Ishikawa (cell line): ENCODE data around the gene SLC13A5.

Source experiments
- CEBPB ChIP-seq: IDR thresholded peaks from 2 replicates; pipeline ENCODE4 v1.6.1; 2012
- EGR1 ChIP-seq: IDR thresholded peaks from 2 replicates; pipeline ENCODE4 v1.6.1; 2012
- EP300 ChIP-seq: IDR thresholded peaks from 2 replicates; pipeline ENCODE4 v1.6.1; 2012; ENCODE audit warnings: borderline replicate concordance
- MAX ChIP-seq: IDR thresholded peaks from 2 replicates; pipeline ENCODE4 v1.6.1; 2012
- TAF1 ChIP-seq: IDR thresholded peaks from 2 replicates; pipeline ENCODE4 v1.6.1; 2012; ENCODE audit warnings: low read depth, mild to moderate bottlenecking
- TCF12 ChIP-seq: IDR thresholded peaks from 2 replicates; pipeline ENCODE4 v1.6.1; 2012; ENCODE audit warnings: low read depth
- TEAD4 ChIP-seq: IDR thresholded peaks from 2 replicates; pipeline ENCODE4 v1.6.1; 2012
- ZBTB7A ChIP-seq: IDR thresholded peaks from 2 replicates; pipeline ENCODE4 v1.6.1; 2012; ENCODE audit warnings: low read depth
- TF ChIP-seq, protein P1 (sequence below): IDR thresholded peaks from 2 replicates; pipeline ENCODE4 v1.6.1; 2012; ENCODE audit warnings: low read depth, mild to moderate bottlenecking

- TF ChIP-seq CEBPB, result no peak
- no peak for TF ChIP-seq ZBTB7A
- no peak for TF ChIP-seq MAX
- TF ChIP-seq EGR1, result no peak
- no peak for TF ChIP-seq TCF12
- TF ChIP-seq TAF1, result no peak
- TF ChIP-seq, protein P1, sequence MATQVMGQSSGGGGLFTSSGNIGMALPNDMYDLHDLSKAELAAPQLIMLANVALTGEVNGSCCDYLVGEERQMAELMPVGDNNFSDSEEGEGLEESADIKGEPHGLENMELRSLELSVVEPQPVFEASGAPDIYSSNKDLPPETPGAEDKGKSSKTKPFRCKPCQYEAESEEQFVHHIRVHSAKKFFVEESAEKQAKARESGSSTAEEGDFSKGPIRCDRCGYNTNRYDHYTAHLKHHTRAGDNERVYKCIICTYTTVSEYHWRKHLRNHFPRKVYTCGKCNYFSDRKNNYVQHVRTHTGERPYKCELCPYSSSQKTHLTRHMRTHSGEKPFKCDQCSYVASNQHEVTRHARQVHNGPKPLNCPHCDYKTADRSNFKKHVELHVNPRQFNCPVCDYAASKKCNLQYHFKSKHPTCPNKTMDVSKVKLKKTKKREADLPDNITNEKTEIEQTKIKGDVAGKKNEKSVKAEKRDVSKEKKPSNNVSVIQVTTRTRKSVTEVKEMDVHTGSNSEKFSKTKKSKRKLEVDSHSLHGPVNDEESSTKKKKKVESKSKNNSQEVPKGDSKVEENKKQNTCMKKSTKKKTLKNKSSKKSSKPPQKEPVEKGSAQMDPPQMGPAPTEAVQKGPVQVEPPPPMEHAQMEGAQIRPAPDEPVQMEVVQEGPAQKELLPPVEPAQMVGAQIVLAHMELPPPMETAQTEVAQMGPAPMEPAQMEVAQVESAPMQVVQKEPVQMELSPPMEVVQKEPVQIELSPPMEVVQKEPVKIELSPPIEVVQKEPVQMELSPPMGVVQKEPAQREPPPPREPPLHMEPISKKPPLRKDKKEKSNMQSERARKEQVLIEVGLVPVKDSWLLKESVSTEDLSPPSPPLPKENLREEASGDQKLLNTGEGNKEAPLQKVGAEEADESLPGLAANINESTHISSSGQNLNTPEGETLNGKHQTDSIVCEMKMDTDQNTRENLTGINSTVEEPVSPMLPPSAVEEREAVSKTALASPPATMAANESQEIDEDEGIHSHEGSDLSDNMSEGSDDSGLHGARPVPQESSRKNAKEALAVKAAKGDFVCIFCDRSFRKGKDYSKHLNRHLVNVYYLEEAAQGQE, result no peak
- no peak for TF ChIP-seq EP300
- no peak for TF ChIP-seq TEAD4
These were observed 8.6 kb downstream of the SLC13A5 start for GRCh38 chr17:6704470-6705052.
